MCF 10A (cell line): ENCODE measurements around the gene KIRREL3. TPM values are rescaled to one million over a fixed set of nuclear protein-coding genes. Genes with fewer than 3 reads are reported as not detected.

Source experiments
- BruUV-seq: library from RNA; stranded (reverse); fragments of 400-500 nt; replicated peaks from 2 replicates; lab custom pipeline; 2021; lab: Mats Ljungman, UMichigan
- CTCF ChIA-PET: fragments of 300-600 bp; sonication (Branson Sonifier 250); formaldehyde crosslinking; extraction: SDS; loops from one replicate; lab custom pipeline; 2021; ENCODE audit warnings: antibody characterized with exemption, inconsistent platforms; lab: Yijun Ruan, JAX
- POLR2A ChIA-PET: fragments of 300-600, 350-650 bp; sonication (Branson Sonifier 250); formaldehyde crosslinking; extraction: SDS; loops from one replicate; lab custom pipeline; 2020; ENCODE audit warnings: antibody characterized with exemption, inconsistent platforms; lab: Yijun Ruan, JAX
- DNase-seq: peaks from one replicate; pipeline ENCODE4 v3.0.0-alpha.2; 2018; ENCODE audit not compliant: unreplicated experiment
- H3K27ac Mint-ChIP-seq: one replicate; pipeline ENCODE4 v1.8.0; 2022; ENCODE audit warnings: mild to moderate bottlenecking, low read depth, mixed read lengths; ENCODE audit not compliant: unreplicated experiment
- H3K27me3 Mint-ChIP-seq: one replicate; pipeline ENCODE4 v1.8.0; 2022; ENCODE audit warnings: mixed read lengths; ENCODE audit not compliant: insufficient read depth, unreplicated experiment
- H3K36me3 Mint-ChIP-seq: one replicate; pipeline ENCODE4 v1.8.0; 2022; ENCODE audit warnings: mild to moderate bottlenecking, moderate library complexity, mixed read lengths; ENCODE audit not compliant: insufficient read depth, unreplicated experiment
- H3K4me1 Mint-ChIP-seq: one replicate; pipeline ENCODE4 v1.8.0; 2022; ENCODE audit warnings: mixed read lengths; ENCODE audit not compliant: insufficient read depth, unreplicated experiment
- H3K4me3 Mint-ChIP-seq: one replicate; pipeline ENCODE4 v1.8.0; 2022; ENCODE audit warnings: mild to moderate bottlenecking, moderate library complexity, mixed read lengths; ENCODE audit not compliant: unreplicated experiment
- H3K9me3 Mint-ChIP-seq: one replicate; pipeline ENCODE4 v1.8.0; 2022; ENCODE audit warnings: mixed read lengths; ENCODE audit not compliant: unreplicated experiment
- CTCF ChIP-seq: fragments of 200-600 bp; IDR thresholded peaks from one replicate; pipeline ENCODE4 v1.8.0; 2022; ENCODE audit warnings: antibody characterized with exemption, mild to moderate bottlenecking; ENCODE audit not compliant: unreplicated experiment
- intact Hi-C: fragments of 100-400 bp; cut with micrococcal nuclease; formaldehyde crosslinking; loops from 2 replicates; pipeline ENCODE4 v1.14.1; 2022
- total RNA-seq: library from RNA; stranded (reverse); gene quantifications from 2 replicates; pipeline ENCODE4 v1.2.3, GENCODE V29; 2022

KIRREL3 gene
- total RNA-seq, 1 experiment from 2014 or later: not detected

- DNase-seq: no peak
- H3K9me3 Mint-ChIP-seq: no peaks in the 10 kb centered on the region
- no TSS peak for BruUV-seq
- H3K27ac Mint-ChIP-seq: no peak overlapping the region
- peaks cover 5% of the 10 kb centered on the region for H3K4me1 Mint-ChIP-seq
- no peak for TF ChIP-seq CTCF
- ChIA-PET POLR2A (interaction anchor here (0.6 kb wide), 1 partner anchor 8 kb away, joined by 3 read pairs; no protein-coding TSS in a partner anchor), CTCF (interaction anchor here (0.6 to 7.4 kb wide), 3 partner anchors 34 to 928 kb away, joined by 3 to 116 read pairs (median 3); no protein-coding TSS in a partner anchor)
- no peaks in the 10 kb centered on the region for H3K36me3 Mint-ChIP-seq
- intact Hi-C loops: loop anchor here (10.0 kb wide), 2 partner anchors 72 to 158 kb away; no protein-coding TSS in a partner anchor
- peaks cover 32% of the 10 kb centered on the region for H3K27me3 Mint-ChIP-seq
- H3K4me3 Mint-ChIP-seq: no peak overlapping the region
Measured at GRCh38 chr11:126602349-126602940, 398.1 kb downstream of the KIRREL3 start.

DNA sequence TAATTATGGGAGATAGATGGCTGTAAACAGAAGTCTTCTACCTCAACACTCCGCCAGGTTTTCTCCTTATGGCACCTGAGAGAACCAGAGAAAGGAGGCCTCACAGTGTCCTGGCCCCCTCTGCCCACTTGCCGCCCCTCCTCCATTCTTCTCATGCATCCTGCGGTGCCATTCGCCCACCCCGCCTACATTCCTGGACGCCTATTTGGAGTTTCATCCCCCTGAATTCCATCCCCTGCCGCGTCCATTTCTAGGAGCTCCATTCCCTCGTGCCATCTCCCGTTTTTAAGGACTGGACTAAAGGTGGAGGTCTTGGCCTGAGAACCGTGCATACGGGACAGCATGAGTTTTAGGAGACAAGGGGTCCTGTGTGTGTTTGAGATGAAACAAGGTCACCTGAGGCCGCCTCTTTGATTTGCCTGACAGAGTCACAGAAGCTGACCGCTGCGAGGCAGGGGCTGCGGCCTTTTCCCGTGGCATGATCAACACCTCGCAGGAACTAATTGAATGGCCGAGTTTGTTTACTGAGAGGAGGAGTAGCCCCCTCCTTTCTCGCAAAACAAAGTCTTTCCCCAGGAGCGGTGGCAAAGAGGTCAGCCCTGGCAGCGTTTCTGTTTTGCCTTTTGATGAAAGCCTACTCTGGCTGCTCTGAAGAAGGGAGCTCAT is 398.9 kb downstream of the KIRREL3 start:
- DNase-seq: no peak
- no peak overlapping the region for H3K4me3 Mint-ChIP-seq
- CTCF ChIA-PET: interaction anchor here (0.5 to 7.4 kb wide), 3 partner anchors 25 to 389 kb away, joined by 3 to 116 read pairs (median 3); no protein-coding TSS in a partner anchor
- no peaks in the 10 kb centered on the region for H3K4me1 Mint-ChIP-seq
- POLR2A ChIA-PET: no interaction called here
- H3K27me3 Mint-ChIP-seq: peaks cover 28% of the 10 kb centered on the region
- no peak for TF ChIP-seq CTCF
- H3K9me3 Mint-ChIP-seq: no peaks in the 10 kb centered on the region
- BruUV-seq: no TSS peak
- no peaks in the 10 kb centered on the region for H3K36me3 Mint-ChIP-seq
- no peak overlapping the region for H3K27ac Mint-ChIP-seq
- intact Hi-C loops: loop anchor here (10.0 kb wide), 2 partner anchors 73 to 157 kb away; no protein-coding TSS in a partner anchor

DNA sequence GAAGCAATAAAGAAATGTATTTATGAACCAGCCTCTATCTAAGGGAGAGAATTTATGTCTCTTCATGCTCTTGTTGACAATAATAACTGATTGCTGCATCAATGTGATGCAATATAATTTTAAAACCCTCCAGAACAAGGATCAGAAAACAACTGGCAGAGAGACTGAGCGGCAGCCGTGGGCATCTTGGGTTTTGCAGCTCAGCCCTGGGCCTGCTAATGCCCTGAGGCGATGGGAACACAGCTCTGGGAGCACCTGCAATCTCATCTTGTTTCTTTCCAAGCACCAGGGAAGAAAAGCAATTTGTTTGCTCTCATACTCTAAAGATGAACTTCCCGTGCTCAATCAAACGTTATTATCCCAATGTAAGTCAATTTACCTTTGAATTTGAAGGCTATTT is 399.4 kb downstream of the KIRREL3 start:
- no peak for TF ChIP-seq CTCF
- Mint-ChIP-seq H3K9me3 (no peaks in the 10 kb centered on the region), H3K36me3 (no peaks in the 10 kb centered on the region), H3K4me1 (no peaks in the 10 kb centered on the region), H3K27me3 (peaks cover 27% of the 10 kb centered on the region), H3K4me3 (no peak overlapping the region), H3K27ac (no peak overlapping the region)
- intact Hi-C loops: loop anchor here (10.0 kb wide), 2 partner anchors 74 to 156 kb away; no protein-coding TSS in a partner anchor
- BruUV-seq: no TSS peak
- ChIA-PET CTCF (interaction anchor here (0.5 to 7.4 kb wide), 5 partner anchors 24 to 798 kb away, joined by 3 to 116 read pairs (median 3); no protein-coding TSS in a partner anchor), POLR2A (no interaction called here)
- no peak for DNase-seq

DNA sequence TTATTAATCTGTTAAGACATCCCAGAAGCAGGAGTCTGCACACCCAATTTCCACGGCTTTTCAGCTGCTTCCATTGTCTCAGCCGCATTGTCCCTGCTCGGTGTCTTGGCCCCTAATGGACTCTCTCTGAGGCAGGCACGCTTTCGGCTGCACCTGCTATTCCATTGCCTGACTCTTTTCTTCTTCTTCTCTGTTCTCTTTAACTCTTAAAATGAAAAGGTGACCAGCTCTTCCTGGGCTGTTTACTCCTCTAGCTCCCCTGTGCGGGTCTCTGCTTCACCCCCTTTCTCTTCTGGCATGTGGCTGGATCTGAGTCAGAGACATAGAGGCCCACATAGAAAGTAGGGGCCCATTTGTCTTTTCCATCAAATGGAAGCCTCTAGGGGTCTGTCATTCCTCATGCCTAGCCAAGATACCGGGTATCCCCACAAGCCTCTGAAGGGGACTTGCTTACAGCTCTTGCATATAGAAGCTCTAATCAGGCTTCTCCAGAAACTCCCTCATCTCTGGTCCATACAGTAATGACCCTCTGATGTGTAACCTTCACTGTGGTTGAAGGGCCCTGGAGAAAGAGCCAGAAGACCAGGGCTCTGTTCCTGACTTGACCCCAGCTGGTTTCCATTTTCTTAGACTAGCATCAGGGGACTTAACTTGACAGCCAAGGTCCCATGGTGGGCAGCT is 401.2 kb downstream of the KIRREL3 start:
- intact Hi-C loops: no loop called here
- peaks cover 27% of the 10 kb centered on the region for H3K27me3 Mint-ChIP-seq

More for the DNA sequence above, 401.2 kb downstream of the KIRREL3 start:
- no TSS peak for BruUV-seq
- no peaks in the 10 kb centered on the region for H3K36me3 Mint-ChIP-seq
- H3K4me3 Mint-ChIP-seq: no peak overlapping the region
- TF ChIP-seq CTCF: no peak
- no peak for DNase-seq
- ChIA-PET POLR2A (no interaction called here), CTCF (interaction anchor here (1.1 kb wide), 1 partner anchor 8 kb away, joined by 6 read pairs; no protein-coding TSS in a partner anchor)
- H3K9me3 Mint-ChIP-seq: no peaks in the 10 kb centered on the region
- no peaks in the 10 kb centered on the region for H3K4me1 Mint-ChIP-seq
- no peak overlapping the region for H3K27ac Mint-ChIP-seq
